SH-SY5Y (cell line): ENCODE data around the gene NSMCE1.

Source experiments
- GATA2 ChIP-seq: IDR thresholded peaks from 2 replicates; pipeline ENCODE4 v1.6.1; 2011; ENCODE audit warnings: mild to moderate bottlenecking, low read depth, low read length
- GATA3 ChIP-seq: IDR thresholded peaks from 2 replicates; pipeline ENCODE4 v1.6.1; 2011; ENCODE audit warnings: low read depth, mild to moderate bottlenecking, low read length, moderate library complexity

DNA sequence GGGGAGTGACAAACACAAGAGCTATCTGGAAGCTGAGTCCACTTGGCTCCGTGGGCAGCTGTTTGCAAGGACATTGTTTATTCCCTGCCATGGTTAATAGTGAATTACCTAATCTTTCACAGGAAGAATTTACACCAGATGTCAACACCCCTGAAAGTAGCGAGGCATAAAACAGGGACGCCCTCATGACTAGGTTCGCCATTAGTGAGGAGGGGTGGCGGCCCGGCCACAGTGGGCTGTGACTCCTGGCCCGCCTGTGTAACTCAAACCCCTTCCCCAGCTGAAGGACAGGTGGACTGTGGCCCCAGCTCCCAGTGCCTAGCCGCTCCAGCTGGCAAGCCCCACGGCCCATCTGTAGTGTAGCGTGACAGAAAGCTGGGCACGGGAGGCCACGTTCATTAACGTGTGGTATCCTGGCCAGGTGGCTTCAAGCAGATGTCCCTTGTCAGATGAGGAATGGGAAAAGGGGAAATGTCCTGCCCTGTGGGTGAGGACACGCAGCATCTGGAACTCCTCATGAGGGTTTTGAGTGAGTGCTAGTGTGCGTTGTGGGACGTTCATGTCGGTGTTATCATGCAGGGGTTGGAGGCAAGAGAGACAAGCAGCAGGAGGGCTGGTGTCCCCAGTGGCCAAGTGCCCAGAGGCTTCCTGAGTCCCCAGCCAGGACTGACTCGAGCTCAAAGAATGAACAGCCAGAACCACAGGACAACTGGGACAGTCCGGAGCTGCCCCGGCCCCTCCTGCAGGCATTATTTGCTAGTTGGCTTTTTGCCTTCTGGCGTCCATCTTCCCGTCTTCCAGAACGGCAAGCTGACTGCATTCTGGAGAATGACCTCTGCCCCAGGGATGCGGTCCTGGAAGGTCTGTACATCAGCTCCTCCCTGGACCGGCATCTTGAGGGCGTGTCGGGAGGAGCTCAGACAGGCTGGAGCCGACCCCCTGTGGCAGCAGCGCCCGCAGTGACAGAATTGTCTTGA is 46.0 kb downstream of the NSMCE1 start:
- TF ChIP-seq GATA3, result no peak
- no peak for TF ChIP-seq GATA2
